ENCODE measurements around the gene KCNN2. TPM values are rescaled to one million over a fixed set of nuclear protein-coding genes. Genes with fewer than 3 reads are reported as not detected.

KCNN2 gene
- total and polyA plus RNA-seq, 2 donors (not counting 3 experiments of a cell fraction or from before 2014, with no cell fraction given), result 0.32 to 1.9 TPM

- Histone ChIP-seq H3K4me3 (replicated peaks in 1 of 3; ENCODE audit: insufficient read depth in 1 of 3, low read depth in 1 of 3, low read length in 3 of 3) (no peak overlapping the region), H3K4me1 (ENCODE audit: control insufficient read depth, extremely low read depth, insufficient read depth, low read length) (no peaks in the 10 kb centered on the region), H3K79me2 (ENCODE audit: control insufficient read depth, insufficient read depth, low read length) (no peaks in the 10 kb centered on the region), H3K27ac (ENCODE audit: insufficient read depth, low read depth, low read length) (no peak overlapping the region), H2AFZ (ENCODE audit: low read depth, low read length) (no peak overlapping the region), H3K36me3 (ENCODE audit: control insufficient read depth in 2 of 2, extremely low read depth in 1 of 2, insufficient read depth in 2 of 2, low read length in 2 of 2) (no peaks in the 10 kb centered on the region), H3K9me3 (replicated peaks; ENCODE audit: control insufficient read depth, insufficient read depth, low read length) (no peaks in the 10 kb centered on the region), H3K27me3 (ENCODE audit: control insufficient read depth in 2 of 2, insufficient read depth in 2 of 2, low read length in 2 of 2) (no peaks in the 10 kb centered on the region), H3K9me1 (replicated peaks; ENCODE audit: control insufficient read depth, extremely low read depth, insufficient read depth, low read length) (no peaks in the 10 kb centered on the region), H3K4me2 (ENCODE audit: insufficient read depth, low read length) (no peak overlapping the region), H4K20me1 (replicated peaks; ENCODE audit: control insufficient read depth, extremely low read depth, insufficient read depth, low read length) (no peaks in the 10 kb centered on the region), H3K9ac (replicated peaks; ENCODE audit: extremely low read depth, insufficient read depth, low read length) (no peak overlapping the region)
- no TSS peak for BruUV-seq (replicated peaks)
- intact Hi-C loops (cut with micrococcal nuclease), result no loop called here
- DNase-seq (ENCODE audit: low read depth, low spot score), result no peak
- ChIA-PET POLR2A (no interaction called here), CTCF (interaction anchor here (0.7 to 7.7 kb wide), 16 partner anchors 13 to 838 kb away, joined by 3 to 200 read pairs (median 6); partner anchors contain the start of gene KCNN2)
- dilution Hi-C loops (cut with MboI; ENCODE audit: extremely low pct_ligation_motif_present, low sequenced_read_pairs), result no loop called here
- FAIRE-seq, result no peak
- TF ChIP-seq EZH2 (IDR thresholded peaks at IDR 0.05; ENCODE audit: borderline replicate concordance, low read depth, low read length, severe bottlenecking), result no peak
- no peak for TF ChIP-seq JUN (IDR thresholded peaks at IDR 0.05; ENCODE audit: borderline replicate concordance, insufficient read depth, insufficient read length, low read depth)
- TF ChIP-seq FOS (IDR thresholded peaks at IDR 0.05; ENCODE audit: borderline replicate concordance, insufficient read depth, low read length), result no peak
- TF ChIP-seq CTCF (IDR thresholded peaks at IDR 0.05; ENCODE audit: extremely low read depth in 1 of 2, insufficient read depth in 1 of 2, low read depth in 1 of 2, low read length in 2 of 2), result no peak
- TF ChIP-seq GATA2 (IDR thresholded peaks at IDR 0.05; ENCODE audit: insufficient read depth, insufficient read length, low read depth, low read length), result no peak
- no peak for TF ChIP-seq POLR2A (IDR thresholded peaks at IDR 0.05; ENCODE audit: low read depth, low read length)
These were observed 86.6 kb downstream of the KCNN2 start for GRCh38 chr5:114448481-114448880.

All from endothelial cell of umbilical vein (primary cell).